MG63 (cell line): Measurements from ENCODE around the gene RASD1. TPM values are rescaled to one million over a fixed set of nuclear protein-coding genes. Genes with fewer than 3 reads are reported as not detected.

Experiments
- DNase-seq: peaks from one replicate; pipeline ENCODE4 v3.0.0-alpha.2; 2020
- H3K27me3 ChIP-seq: fragments of 250-450 bp; sonication (Bioruptor Pico); 2 replicates; pipeline ENCODE4 v1.5.1; 2020; ENCODE audit warnings: mild to moderate bottlenecking, moderate library complexity
- H3K36me3 ChIP-seq: fragments of 250-450 bp; sonication (Bioruptor Pico); 2 replicates; pipeline ENCODE4 v1.5.1; 2020; ENCODE audit warnings: mild to moderate bottlenecking, moderate library complexity
- H3K4me3 ChIP-seq: fragments of 250-450 bp; sonication (Bioruptor Pico); 2 replicates; pipeline ENCODE4 v1.5.1; 2020; ENCODE audit warnings: mild to moderate bottlenecking, moderate library complexity
- H3K9me3 ChIP-seq: fragments of 250-450 bp; sonication (Bioruptor Pico); 2 replicates; pipeline ENCODE4 v1.5.1; 2020; ENCODE audit warnings: mild to moderate bottlenecking, moderate library complexity
- total RNA-seq: library from RNA; depleted of rRNA; stranded (reverse); fragments of >200 nt; shearing (Covaris generic); gene quantifications from 2 replicates; pipeline ENCODE4 v1.2.3, GENCODE V29; 2014; ENCODE audit warnings: low replicate concordance; rRNA removed

Gene RASD1
- total RNA-seq, 1 experiment from 2014 or later = 5.6 TPM

GRCh38 chr17:17445925-17446665 is 50.1 kb downstream of the RASD1 start:
- Histone ChIP-seq H3K36me3 (no peaks in the 10 kb centered on the region), H3K27me3 (no peaks in the 10 kb centered on the region), H3K9me3 (no peaks in the 10 kb centered on the region), H3K4me3 (no peak overlapping the region)
- DNase-seq = peak; percentile 77

- Histone ChIP-seq H3K9me3 (no peaks in the 10 kb centered on the region), H3K36me3 (no peaks in the 10 kb centered on the region), H3K4me3 (no peak overlapping the region)
Measured at GRCh38 chr17:17445296-17445924, 50.8 kb downstream of the RASD1 start.

More at GRCh38 chr17:17445296-17445924, 50.8 kb downstream of the RASD1 start:
- no peak for DNase-seq
- H3K27me3 ChIP-seq = no peaks in the 10 kb centered on the region

Other genes starting within 250 kb of the RASD1 start
- 131 and 168 TPM in 2 replicates for gene COPS3, start 215.1 kb downstream of the RASD1 start, total RNA-seq
- gene NT5M, start 193.0 kb downstream of the RASD1 start, total RNA-seq = 0.91 and 2.5 TPM in 2 replicates
- gene MED9, start 19.4 kb downstream of the RASD1 start, total RNA-seq = 7.0 and 13.3 TPM in 2 replicates
- gene PEMT, start 95.3 kb upstream of the RASD1 start, total RNA-seq = 39.9 and 53.5 TPM in 2 replicates
- 2.9 and 7.1 TPM in 2 replicates for gene RAI1, start 185.1 kb upstream of the RASD1 start, total RNA-seq